ENCODE data around the gene BRINP1. TPM values are rescaled to one million over a fixed set of nuclear protein-coding genes. Genes with fewer than 3 reads are reported as not detected.

The BRINP1 gene
- total and polyA plus RNA-seq, 2 donors (not counting 1 experiment from before 2014, with no cell fraction given), result 0.06 to 0.33 TPM

DNA sequence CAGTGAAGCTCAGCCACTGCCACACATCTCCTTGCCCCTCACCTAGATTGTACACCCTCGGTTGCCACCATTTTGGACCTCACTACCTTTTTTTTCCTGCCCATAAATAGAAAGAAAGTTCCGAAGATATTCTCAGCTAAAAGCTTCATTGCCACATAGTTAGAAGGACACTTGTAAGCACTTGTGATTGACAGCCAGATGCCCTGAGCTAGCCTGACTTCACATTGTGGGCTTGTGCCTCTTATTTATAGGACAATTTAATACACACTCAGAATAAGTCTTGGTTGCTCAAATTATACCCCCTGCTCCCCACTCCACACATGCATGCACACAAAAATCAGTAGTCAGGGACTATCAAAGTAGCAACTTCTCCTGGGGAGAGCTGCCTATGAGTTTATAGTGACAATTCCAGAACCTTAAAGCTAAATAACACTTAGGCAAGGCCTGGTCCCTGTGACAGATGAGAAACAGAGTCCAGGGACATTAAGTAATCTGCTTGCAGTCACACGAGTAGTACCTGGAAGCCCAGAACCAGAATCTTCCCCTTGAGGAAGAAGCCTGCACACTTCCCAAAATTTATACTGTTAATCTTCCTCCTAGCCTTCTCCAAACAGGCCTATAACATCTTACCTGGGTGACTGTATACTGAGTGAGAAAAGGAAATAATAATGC lies 184.8 kb downstream of the BRINP1 start:
- Histone ChIP-seq H3K27ac (ENCODE audit: insufficient read depth, low read length) (no peak overlapping the region), H3K9ac (ENCODE audit: insufficient read depth, low read length) (no peak overlapping the region), H4K20me1 (ENCODE audit: control insufficient read depth, extremely low read depth, insufficient read depth, low read length) (no peaks in the 10 kb centered on the region), H3K4me1 (ENCODE audit: control insufficient read depth, extremely low read depth, insufficient read depth, low read length) (no peaks in the 10 kb centered on the region), H3K27me3 (ENCODE audit: control insufficient read depth, insufficient read depth, low read length) (no peaks in the 10 kb centered on the region), H3K4me3 (replicated peaks in 1 of 4; ENCODE audit: control extremely low read depth in 1 of 4, insufficient read depth in 1 of 4, low read depth in 3 of 4, low read length in 4 of 4) (no peak overlapping the region), H3K9me3 (ENCODE audit: control insufficient read depth, insufficient read depth, low read depth, low read length) (no peaks in the 10 kb centered on the region), H3K36me3 (ENCODE audit: control insufficient read depth, insufficient read depth, low read length) (no peaks in the 10 kb centered on the region), H3K4me2 (ENCODE audit: extremely low read depth, insufficient read depth, low read length) (no peak overlapping the region), H2AFZ (ENCODE audit: low read length) (no peak overlapping the region), H3K79me2 (ENCODE audit: control insufficient read depth, insufficient read depth, low read length) (no peaks in the 10 kb centered on the region)
- no peak for DNase-seq (ENCODE audit: low read depth in 2 of 2)
- TF ChIP-seq EZH2 (IDR thresholded peaks at IDR 0.05; ENCODE audit: low read length, missing control alignments), result no peak
- TF ChIP-seq, protein P1, sequence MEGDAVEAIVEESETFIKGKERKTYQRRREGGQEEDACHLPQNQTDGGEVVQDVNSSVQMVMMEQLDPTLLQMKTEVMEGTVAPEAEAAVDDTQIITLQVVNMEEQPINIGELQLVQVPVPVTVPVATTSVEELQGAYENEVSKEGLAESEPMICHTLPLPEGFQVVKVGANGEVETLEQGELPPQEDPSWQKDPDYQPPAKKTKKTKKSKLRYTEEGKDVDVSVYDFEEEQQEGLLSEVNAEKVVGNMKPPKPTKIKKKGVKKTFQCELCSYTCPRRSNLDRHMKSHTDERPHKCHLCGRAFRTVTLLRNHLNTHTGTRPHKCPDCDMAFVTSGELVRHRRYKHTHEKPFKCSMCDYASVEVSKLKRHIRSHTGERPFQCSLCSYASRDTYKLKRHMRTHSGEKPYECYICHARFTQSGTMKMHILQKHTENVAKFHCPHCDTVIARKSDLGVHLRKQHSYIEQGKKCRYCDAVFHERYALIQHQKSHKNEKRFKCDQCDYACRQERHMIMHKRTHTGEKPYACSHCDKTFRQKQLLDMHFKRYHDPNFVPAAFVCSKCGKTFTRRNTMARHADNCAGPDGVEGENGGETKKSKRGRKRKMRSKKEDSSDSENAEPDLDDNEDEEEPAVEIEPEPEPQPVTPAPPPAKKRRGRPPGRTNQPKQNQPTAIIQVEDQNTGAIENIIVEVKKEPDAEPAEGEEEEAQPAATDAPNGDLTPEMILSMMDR (conservative IDR thresholded peaks at IDR 0.05 in 1 of 2, IDR thresholded peaks at IDR 0.05 in 1 of 2; ENCODE audit: low read depth in 1 of 2, low read length in 2 of 2), result no peak

DNA sequence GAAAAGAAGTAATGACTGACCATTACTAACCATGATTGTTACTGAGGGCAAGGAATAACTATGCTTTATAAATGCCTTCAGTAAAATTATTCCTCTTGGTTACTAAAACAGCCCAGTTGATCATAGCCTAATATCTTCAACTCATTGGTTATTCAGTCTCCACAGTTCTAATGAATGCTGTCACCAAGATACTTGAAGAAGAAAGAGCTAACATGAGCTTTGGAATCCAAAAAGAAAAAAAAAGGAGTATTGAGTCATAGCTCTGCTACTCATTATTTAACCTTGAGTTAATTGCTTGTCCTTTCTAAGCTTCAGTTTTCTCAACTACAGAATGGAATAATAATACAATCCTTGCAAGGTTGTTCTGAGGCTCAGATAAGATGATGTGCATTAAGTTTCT lies 187.7 kb downstream of the BRINP1 start:
- H3K79me2 ChIP-seq (ENCODE audit: control insufficient read depth, insufficient read depth, low read length), result no peaks in the 10 kb centered on the region
- no peak overlapping the region for H3K27ac ChIP-seq (ENCODE audit: insufficient read depth, low read length)
- H2AFZ ChIP-seq (ENCODE audit: low read length), result no peak overlapping the region
- no peak overlapping the region for H3K4me3 ChIP-seq (replicated peaks in 1 of 4; ENCODE audit: control extremely low read depth in 1 of 4, insufficient read depth in 1 of 4, low read depth in 3 of 4, low read length in 4 of 4)
- no peaks in the 10 kb centered on the region for H3K27me3 ChIP-seq (ENCODE audit: control insufficient read depth, insufficient read depth, low read length)
- H3K4me2 ChIP-seq (ENCODE audit: extremely low read depth, insufficient read depth, low read length), result no peak overlapping the region
- no peak overlapping the region for H3K9ac ChIP-seq (ENCODE audit: insufficient read depth, low read length)
- H4K20me1 ChIP-seq (ENCODE audit: control insufficient read depth, extremely low read depth, insufficient read depth, low read length), result no peaks in the 10 kb centered on the region
- TF ChIP-seq EZH2 (IDR thresholded peaks at IDR 0.05; ENCODE audit: low read length, missing control alignments), result no peak
- TF ChIP-seq, protein P1 (conservative IDR thresholded peaks at IDR 0.05 in 1 of 2, IDR thresholded peaks at IDR 0.05 in 1 of 2; ENCODE audit: low read depth in 1 of 2, low read length in 2 of 2), result no peak
- H3K9me3 ChIP-seq (ENCODE audit: control insufficient read depth, insufficient read depth, low read depth, low read length), result no peaks in the 10 kb centered on the region
- no peaks in the 10 kb centered on the region for H3K4me1 ChIP-seq (ENCODE audit: control insufficient read depth, extremely low read depth, insufficient read depth, low read length)
- H3K36me3 ChIP-seq (ENCODE audit: control insufficient read depth, insufficient read depth, low read length), result no peaks in the 10 kb centered on the region
- peak in 1 of 2 donors; percentile 32 for DNase-seq (ENCODE audit: low read depth in 2 of 2)

DNA sequence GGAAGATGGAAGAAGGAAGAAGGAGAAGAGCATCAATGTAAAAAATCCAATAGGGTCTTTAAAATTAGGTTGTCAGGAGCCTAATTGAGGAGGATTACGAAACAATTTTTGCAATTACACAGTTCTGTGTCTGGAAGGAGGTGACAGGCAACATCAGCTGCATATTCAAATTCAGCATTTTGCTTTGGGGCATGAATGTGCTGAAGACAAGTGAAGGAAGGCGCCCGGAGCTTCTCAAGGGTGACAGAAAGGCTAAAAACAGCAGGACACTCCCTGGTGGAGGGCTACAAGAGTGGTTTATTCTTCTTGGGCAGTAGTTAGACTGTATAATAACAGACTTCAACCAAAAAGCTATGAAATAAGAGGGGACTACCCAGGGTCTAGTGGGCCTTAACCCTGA lies 188.3 kb downstream of the BRINP1 start:
- H3K9me3 ChIP-seq (ENCODE audit: control insufficient read depth, insufficient read depth, low read depth, low read length), result no peaks in the 10 kb centered on the region
- H3K4me3 ChIP-seq (replicated peaks in 1 of 4; ENCODE audit: control extremely low read depth in 1 of 4, insufficient read depth in 1 of 4, low read depth in 3 of 4, low read length in 4 of 4), result no peak overlapping the region
- no peak for DNase-seq (ENCODE audit: low read depth in 2 of 2)
- H3K4me1 ChIP-seq (ENCODE audit: control insufficient read depth, extremely low read depth, insufficient read depth, low read length), result no peaks in the 10 kb centered on the region
- no peak overlapping the region for H3K9ac ChIP-seq (ENCODE audit: insufficient read depth, low read length)
- H3K4me2 ChIP-seq (ENCODE audit: extremely low read depth, insufficient read depth, low read length), result no peak overlapping the region
- no peaks in the 10 kb centered on the region for H3K79me2 ChIP-seq (ENCODE audit: control insufficient read depth, insufficient read depth, low read length)
- no peak overlapping the region for H3K27ac ChIP-seq (ENCODE audit: insufficient read depth, low read length)
- no peak overlapping the region for H2AFZ ChIP-seq (ENCODE audit: low read length)
- no peaks in the 10 kb centered on the region for H3K27me3 ChIP-seq (ENCODE audit: control insufficient read depth, insufficient read depth, low read length)
- no peaks in the 10 kb centered on the region for H4K20me1 ChIP-seq (ENCODE audit: control insufficient read depth, extremely low read depth, insufficient read depth, low read length)
- no peaks in the 10 kb centered on the region for H3K36me3 ChIP-seq (ENCODE audit: control insufficient read depth, insufficient read depth, low read length)
- no peak for TF ChIP-seq EZH2 (IDR thresholded peaks at IDR 0.05; ENCODE audit: low read length, missing control alignments)
- TF ChIP-seq, protein P1 (conservative IDR thresholded peaks at IDR 0.05 in 1 of 2, IDR thresholded peaks at IDR 0.05 in 1 of 2; ENCODE audit: low read depth in 1 of 2, low read length in 2 of 2), result no peak

All from fibroblast of lung (primary cell).